Measurements from ENCODE around the gene LUC7L.

GRCh38 chr16:185213-185612 lies 44.0 kb downstream of the LUC7L start:
- no peak for TF ChIP-seq CTCF (IDR thresholded peaks at IDR 0.05; ENCODE audit: borderline replicate concordance, extremely low read depth, low read length, poor library complexity, severe bottlenecking)
- no peak for TF ChIP-seq EZH2 (IDR thresholded peaks at IDR 0.05; ENCODE audit: borderline replicate concordance, low read depth, low read length, severe bottlenecking)

All from DND-41 (cell line).